Mesenchymal stem cell (in vitro differentiated cells and primary cell): ENCODE data around the gene HCN3.
A peak's percentile ranks its signal among the peaks of the same experiment; 100 is the strongest.

Experiments used
- DNase-seq: peaks from one replicate; pipeline ENCODE4 v3.0.0-alpha.2; 2013
- H2AFZ ChIP-seq: one replicate; pipeline ENCODE4 v1.6.1; 2013; ENCODE audit warnings: low read depth, mild to moderate bottlenecking, control low read depth, inconsistent platforms, low read length, moderate library complexity
- H2AK5ac ChIP-seq: 2 replicates; pipeline ENCODE4 v1.6.1; 2013; ENCODE audit warnings: low read length, moderate library complexity, mild to moderate bottlenecking, inconsistent platforms; ENCODE audit not compliant: severe bottlenecking
- H2BK120ac ChIP-seq: one replicate; pipeline ENCODE4 v1.6.1; 2013; ENCODE audit warnings: low read depth, mild to moderate bottlenecking, inconsistent platforms, low read length, moderate library complexity
- H2BK12ac ChIP-seq, 2 experiments: one replicate each; pipeline ENCODE4 v1.6.1; 2013; ENCODE audit warnings: inconsistent platforms in 2 of 2, low read length in 2 of 2, mild to moderate bottlenecking in 2 of 2, moderate library complexity in 2 of 2, control low read depth in 1 of 2
- H2BK15ac ChIP-seq: one replicate; pipeline ENCODE4 v1.6.1; 2013; ENCODE audit warnings: mild to moderate bottlenecking, low read depth, inconsistent platforms; ENCODE audit not compliant: poor library complexity, severe bottlenecking
- H2BK5ac ChIP-seq: 2 replicates; pipeline ENCODE4 v1.6.1; 2013; ENCODE audit warnings: low read depth, mild to moderate bottlenecking, low read length, control low read depth, inconsistent platforms; ENCODE audit not compliant: poor library complexity, severe bottlenecking
- H3K14ac ChIP-seq, 2 experiments: one replicate each; pipeline ENCODE4 v1.6.1; 2013; ENCODE audit warnings: inconsistent platforms in 2 of 2, low read length in 2 of 2, control low read depth in 1 of 2, mild to moderate bottlenecking in 1 of 2, moderate library complexity in 1 of 2
- H3K18ac ChIP-seq, 2 experiments: one replicate each; pipeline ENCODE4 v1.6.1; 2013; ENCODE audit warnings: inconsistent platforms in 2 of 2, low read length in 2 of 2, control low read depth in 1 of 2, low read depth in 1 of 2, mild to moderate bottlenecking in 1 of 2
- H3K23ac ChIP-seq, 2 experiments: one replicate each; pipeline ENCODE4 v1.6.1; 2013; ENCODE audit warnings: inconsistent platforms in 2 of 2, low read length in 2 of 2, mild to moderate bottlenecking in 2 of 2, moderate library complexity in 2 of 2, control low read depth in 1 of 2
- H3K27ac ChIP-seq: 2 replicates; pipeline ENCODE4 v1.5.1; 2013; ENCODE audit warnings: mild to moderate bottlenecking, moderate library complexity, low read length, control low read depth, inconsistent platforms; ENCODE audit not compliant: poor library complexity, severe bottlenecking
- H3K27me3 ChIP-seq, 2 experiments: 2 replicates each; pipeline versions ENCODE4 v1.6.1 to v1.7.0; 2013; ENCODE audit warnings: low read length in 2 of 2, mild to moderate bottlenecking in 2 of 2, moderate library complexity in 2 of 2, control low read depth in 1 of 2, inconsistent platforms in 1 of 2; ENCODE audit not compliant: control insufficient read depth in 1 of 2, insufficient read depth in 1 of 2
- H3K36me3 ChIP-seq, 2 experiments: 2 replicates each; pipeline versions ENCODE4 v1.6.1 to v1.7.0; 2013; ENCODE audit warnings: low read length in 2 of 2, control low read depth in 1 of 2, inconsistent platforms in 1 of 2, low read depth in 1 of 2, mild to moderate bottlenecking in 1 of 2; ENCODE audit not compliant: insufficient read depth in 2 of 2, control insufficient read depth in 1 of 2
- H3K4ac ChIP-seq, 2 experiments: one replicate each; pipeline ENCODE4 v1.6.1; 2013; ENCODE audit warnings: inconsistent platforms in 2 of 2, low read length in 2 of 2, mild to moderate bottlenecking in 2 of 2, moderate library complexity in 2 of 2, control low read depth in 1 of 2, low read depth in 1 of 2
- H3K4me1 ChIP-seq: 2 replicates; pipeline ENCODE4 v1.6.1; 2013; ENCODE audit warnings: low read depth, low read length, control low read depth; ENCODE audit not compliant: control insufficient read depth, insufficient read depth
- H3K4me2 ChIP-seq: 2 replicates; pipeline ENCODE4 v1.6.1; 2013; ENCODE audit warnings: low read length, mild to moderate bottlenecking, inconsistent platforms; ENCODE audit not compliant: poor library complexity, severe bottlenecking
- H3K4me3 ChIP-seq, 2 experiments: 2 replicates each; pipeline versions ENCODE4 v1.5.1 to v1.7.0; 2013; ENCODE audit warnings: low read length in 2 of 2, mild to moderate bottlenecking in 2 of 2, control low read depth in 1 of 2, low read depth in 1 of 2; ENCODE audit not compliant: insufficient read depth in 1 of 2
- H3K79me1 ChIP-seq: replicated peaks from 2 replicates; pipeline ENCODE4 v1.6.1; 2013; ENCODE audit warnings: mild to moderate bottlenecking, control low read depth, low read length, inconsistent platforms; ENCODE audit not compliant: poor library complexity, severe bottlenecking
- H3K9ac ChIP-seq: 2 replicates; pipeline ENCODE4 v1.7.0; 2013; ENCODE audit warnings: mild to moderate bottlenecking, low read length, moderate library complexity
- H3K9me3 ChIP-seq: 2 replicates; pipeline ENCODE4 v1.7.0; 2013; ENCODE audit warnings: mild to moderate bottlenecking, low read length; ENCODE audit not compliant: control insufficient read depth
- H4K8ac ChIP-seq: one replicate; pipeline ENCODE4 v1.6.1; 2013; ENCODE audit warnings: inconsistent platforms, mild to moderate bottlenecking, low read length, moderate library complexity
- H4K91ac ChIP-seq: one replicate; pipeline ENCODE4 v1.6.1; 2013; ENCODE audit warnings: mild to moderate bottlenecking, low read length, inconsistent platforms
- WGBS: methylation state at CpG from one replicate; pipeline ENCODE4 v1.1.7; 2013; ENCODE audit warnings: mixed read lengths; 5-methylcytosine and 5-hydroxymethylcytosine counted together

HCN3 gene

GRCh38 chr1:155269381-155269780 lies 7.9 kb upstream of the HCN3 start:
- no peak overlapping the region for H3K4me2 ChIP-seq
- H3K9ac ChIP-seq, result no peak overlapping the region
- no peak overlapping the region for H3K27ac ChIP-seq
- H3K9me3 ChIP-seq, result no peaks in the 10 kb centered on the region
- H3K79me1 ChIP-seq, result peaks cover 26% of the 10 kb centered on the region
- no peak overlapping the region for H2BK120ac ChIP-seq
- no peak overlapping the region for H2BK15ac ChIP-seq
- no peak overlapping the region for H2AK5ac ChIP-seq
- DNase-seq, result no peak
- peaks cover 3% of the 10 kb centered on the region for H3K4me1 ChIP-seq
- H3K14ac ChIP-seq, result no peak overlapping the region
- H3K4ac ChIP-seq, result no peak overlapping the region
- H2BK12ac ChIP-seq, result no peak overlapping the region
- no peak overlapping the region for H3K23ac ChIP-seq
- no peaks in the 10 kb centered on the region for H3K27me3 ChIP-seq
- no peak overlapping the region for H4K8ac ChIP-seq
- H3K36me3 ChIP-seq, result peaks cover 51 to 69% of the 10 kb centered on the region in 2 experiments
- H2AFZ ChIP-seq, result no peak overlapping the region
- no peak overlapping the region for H4K91ac ChIP-seq
- no peak overlapping the region for H2BK5ac ChIP-seq
- H3K18ac ChIP-seq, result no peak overlapping the region
- 98% methylated on average over 21 of the region's 21 CpGs for WGBS
- H3K4me3 ChIP-seq, result no peak overlapping the region

DNA sequence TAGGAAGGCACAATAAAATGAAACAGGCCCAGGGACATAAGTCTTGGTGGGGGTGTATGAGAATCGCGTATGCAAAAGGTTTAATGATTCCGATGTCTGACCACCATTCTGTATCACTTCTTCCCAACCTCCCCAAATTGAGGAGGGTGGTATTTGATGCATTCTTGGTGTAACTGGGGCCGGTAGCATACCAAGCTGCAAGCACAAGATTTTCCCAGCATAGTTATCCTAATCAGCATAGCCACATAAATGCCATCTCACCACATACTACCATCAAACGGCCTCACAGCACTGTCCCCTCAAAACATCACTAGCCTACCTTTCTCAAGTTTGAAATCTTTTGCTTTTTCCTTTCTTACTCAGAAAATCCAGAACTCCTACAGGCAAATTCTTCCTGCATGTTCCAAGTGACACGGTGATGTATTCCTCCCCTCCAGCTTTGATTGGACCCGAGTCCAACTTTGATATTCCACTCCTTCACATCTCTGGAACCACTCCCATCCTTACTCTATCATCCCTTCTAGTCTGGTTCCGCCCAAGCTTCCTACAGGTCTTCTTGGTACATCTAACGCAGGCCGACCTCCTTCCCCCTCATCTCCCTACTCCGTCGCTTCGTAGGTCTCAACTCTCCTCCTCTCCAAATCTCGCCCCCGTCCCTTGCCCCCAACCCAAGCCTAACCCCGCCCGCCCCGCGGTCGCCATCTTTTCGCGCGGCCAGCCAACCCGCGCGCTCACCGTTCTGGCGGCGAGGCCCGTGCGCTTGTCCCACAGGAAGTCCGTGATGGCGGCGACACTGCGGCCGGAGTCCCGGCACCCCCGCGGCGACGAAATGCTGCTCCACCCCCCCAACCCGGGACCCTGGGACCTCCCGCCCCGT lies 4.6 kb upstream of the HCN3 start:
- H3K23ac ChIP-seq, result no peak overlapping the region
- H2AK5ac ChIP-seq, result no peak overlapping the region
- H2BK15ac ChIP-seq, result peak overlapping the region; percentile 19
- no peaks in the 10 kb centered on the region for H3K27me3 ChIP-seq
- peaks cover 3% of the 10 kb centered on the region for H3K4me1 ChIP-seq
- peak overlapping the region; percentile 92 for H3K27ac ChIP-seq
- H4K8ac ChIP-seq, result peak overlapping the region; percentile 81
- H3K4ac ChIP-seq, result peak overlapping the region; percentile 82 to 92
- DNase-seq, result peak; percentile 79
- peak overlapping the region; percentile 17 to 53 for H3K14ac ChIP-seq
- peak overlapping the region; percentile 99 for H2BK120ac ChIP-seq
- H3K18ac ChIP-seq, result peak overlapping the region; percentile 67 to 97
- H3K79me1 ChIP-seq, result peaks cover 17% of the 10 kb centered on the region
- peak overlapping the region; percentile 90 for H3K9ac ChIP-seq
- H3K36me3 ChIP-seq, result peaks cover 31 to 39% of the 10 kb centered on the region in 2 experiments
- H3K4me3 ChIP-seq, result peak overlapping the region; percentile 78 to 88
- 8% methylated on average over 28 of the region's 44 CpGs for WGBS
- H4K91ac ChIP-seq, result peak overlapping the region; percentile 85
- H2BK12ac ChIP-seq, result peak overlapping the region in 1 of 2 experiments; percentile 35
- H2AFZ ChIP-seq, result no peak overlapping the region
- peak overlapping the region; percentile 78 for H2BK5ac ChIP-seq
- H3K9me3 ChIP-seq, result no peaks in the 10 kb centered on the region
- peak overlapping the region; percentile 72 for H3K4me2 ChIP-seq

DNA sequence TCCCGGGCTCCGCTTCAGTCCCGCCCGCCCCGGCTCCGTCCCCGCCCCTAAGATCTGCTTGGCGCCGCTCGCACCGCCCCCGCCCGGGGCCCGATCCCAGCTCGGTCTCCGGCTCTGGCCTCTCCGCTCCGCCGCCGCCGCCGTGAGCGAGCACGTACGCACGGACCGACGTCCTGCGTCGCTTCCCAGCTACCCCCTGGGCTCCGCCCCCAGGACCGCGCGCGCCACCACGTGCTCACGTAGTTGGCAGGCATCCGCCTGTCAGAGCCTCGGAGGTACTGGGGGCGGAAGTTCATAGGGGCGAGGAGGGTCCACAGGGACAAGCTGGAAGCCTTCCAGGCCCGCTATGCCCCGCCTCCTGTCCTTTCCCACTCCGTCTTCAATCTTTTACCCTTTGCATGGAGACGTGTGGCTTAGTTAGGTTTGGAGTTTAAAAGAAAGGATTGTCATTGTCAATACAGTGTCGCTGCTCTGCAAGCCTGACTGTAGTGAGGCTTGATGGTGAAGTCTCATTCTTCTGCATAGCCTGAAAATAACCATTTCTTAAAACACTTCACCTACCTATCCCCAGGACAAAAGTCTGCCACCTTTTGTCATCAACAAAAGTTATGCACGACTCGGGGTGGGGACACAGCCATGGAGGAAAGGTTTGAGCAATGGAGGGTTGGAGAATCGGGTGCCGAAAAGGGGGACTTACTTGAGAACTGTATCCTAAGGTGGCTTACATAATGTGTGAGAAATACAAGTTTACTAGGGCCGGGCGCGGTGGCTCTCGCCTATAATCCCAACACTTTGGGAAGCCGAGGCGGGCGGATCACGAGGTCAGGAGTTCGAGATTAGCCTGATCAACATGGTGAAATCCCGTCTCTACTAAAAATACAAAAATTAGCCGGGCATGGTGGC lies 3.7 kb upstream of the HCN3 start, which contains the start of gene CLK2:
Gene CLK2, minus strand, starts transcription at position 162 of the 903 bp plus-strand sequence. CDS start 2,527 bp downstream, outside the sequence.
- peak within 1 kb of the TSS; percentile 92 for H3K27ac ChIP-seq
- no peak within 1 kb of the TSS for H2AFZ ChIP-seq
- 21% methylated on average over 53 of the region's 61 CpGs for WGBS
- peaks cover 22 to 30% of the 10 kb centered on the region in 2 experiments for H3K36me3 ChIP-seq
- H3K4ac ChIP-seq, result peak within 1 kb of the TSS; percentile 82 to 92
- H2BK120ac ChIP-seq, result peak within 1 kb of the TSS; percentile 99
- peak within 1 kb of the TSS; percentile 90 for H3K9ac ChIP-seq
- H3K4me1 ChIP-seq, result peaks cover 7% of the 10 kb centered on the region
- H3K4me3 ChIP-seq, result peak within 1 kb of the TSS; percentile 78 to 88
- peak within 1 kb of the TSS; percentile 61 for H2BK15ac ChIP-seq
- H3K79me1 ChIP-seq, result peaks cover 13% of the 10 kb centered on the region
- peak within 1 kb of the TSS; percentile 86 for H3K4me2 ChIP-seq
- peak within 1 kb of the TSS; percentile 78 for H2BK5ac ChIP-seq
- H4K91ac ChIP-seq, result peak within 1 kb of the TSS; percentile 85
- no peak within 1 kb of the TSS for H3K23ac ChIP-seq
- peak within 1 kb of the TSS; percentile 29 to 53 for H3K14ac ChIP-seq
- peak within 1 kb of the TSS; percentile 71 to 97 for H3K18ac ChIP-seq
- DNase-seq, result peak; percentile 93
- peak within 1 kb of the TSS; percentile 83 for H4K8ac ChIP-seq
- peak within 1 kb of the TSS; percentile 85 for H2AK5ac ChIP-seq
- H3K9me3 ChIP-seq, result no peaks in the 10 kb centered on the region
- peak within 1 kb of the TSS; percentile 35 to 64 for H2BK12ac ChIP-seq
- no peaks in the 10 kb centered on the region for H3K27me3 ChIP-seq
